Mesenchymal stem cell (in vitro differentiated cells and primary cell): Measurements from ENCODE around the gene PWP1.

Experiments used
- DNase-seq: peaks from one replicate; pipeline ENCODE4 v3.0.0-alpha.2; 2013
- H2AFZ ChIP-seq: one replicate; pipeline ENCODE4 v1.6.1; 2013; ENCODE audit warnings: low read depth, mild to moderate bottlenecking, control low read depth, inconsistent platforms, low read length, moderate library complexity
- H2AK5ac ChIP-seq: 2 replicates; pipeline ENCODE4 v1.6.1; 2013; ENCODE audit warnings: low read length, moderate library complexity, mild to moderate bottlenecking, inconsistent platforms; ENCODE audit not compliant: severe bottlenecking
- H2BK120ac ChIP-seq: one replicate; pipeline ENCODE4 v1.6.1; 2013; ENCODE audit warnings: low read depth, mild to moderate bottlenecking, inconsistent platforms, low read length, moderate library complexity
- H2BK12ac ChIP-seq, 2 experiments: one replicate each; pipeline ENCODE4 v1.6.1; 2013; ENCODE audit warnings: inconsistent platforms in 2 of 2, low read length in 2 of 2, mild to moderate bottlenecking in 2 of 2, moderate library complexity in 2 of 2, control low read depth in 1 of 2
- H2BK15ac ChIP-seq: one replicate; pipeline ENCODE4 v1.6.1; 2013; ENCODE audit warnings: mild to moderate bottlenecking, low read depth, inconsistent platforms; ENCODE audit not compliant: poor library complexity, severe bottlenecking
- H2BK5ac ChIP-seq: 2 replicates; pipeline ENCODE4 v1.6.1; 2013; ENCODE audit warnings: low read depth, mild to moderate bottlenecking, low read length, control low read depth, inconsistent platforms; ENCODE audit not compliant: poor library complexity, severe bottlenecking
- H3K14ac ChIP-seq, 2 experiments: one replicate each; pipeline ENCODE4 v1.6.1; 2013; ENCODE audit warnings: inconsistent platforms in 2 of 2, low read length in 2 of 2, control low read depth in 1 of 2, mild to moderate bottlenecking in 1 of 2, moderate library complexity in 1 of 2
- H3K18ac ChIP-seq, 2 experiments: one replicate each; pipeline ENCODE4 v1.6.1; 2013; ENCODE audit warnings: inconsistent platforms in 2 of 2, low read length in 2 of 2, control low read depth in 1 of 2, low read depth in 1 of 2, mild to moderate bottlenecking in 1 of 2
- H3K23ac ChIP-seq, 2 experiments: one replicate each; pipeline ENCODE4 v1.6.1; 2013; ENCODE audit warnings: inconsistent platforms in 2 of 2, low read length in 2 of 2, mild to moderate bottlenecking in 2 of 2, moderate library complexity in 2 of 2, control low read depth in 1 of 2
- H3K27ac ChIP-seq: 2 replicates; pipeline ENCODE4 v1.5.1; 2013; ENCODE audit warnings: mild to moderate bottlenecking, moderate library complexity, low read length, control low read depth, inconsistent platforms; ENCODE audit not compliant: poor library complexity, severe bottlenecking
- H3K27me3 ChIP-seq, 2 experiments: 2 replicates each; pipeline versions ENCODE4 v1.6.1 to v1.7.0; 2013; ENCODE audit warnings: low read length in 2 of 2, mild to moderate bottlenecking in 2 of 2, moderate library complexity in 2 of 2, control low read depth in 1 of 2, inconsistent platforms in 1 of 2; ENCODE audit not compliant: control insufficient read depth in 1 of 2, insufficient read depth in 1 of 2
- H3K36me3 ChIP-seq, 2 experiments: 2 replicates each; pipeline versions ENCODE4 v1.6.1 to v1.7.0; 2013; ENCODE audit warnings: low read length in 2 of 2, control low read depth in 1 of 2, inconsistent platforms in 1 of 2, low read depth in 1 of 2, mild to moderate bottlenecking in 1 of 2; ENCODE audit not compliant: insufficient read depth in 2 of 2, control insufficient read depth in 1 of 2
- H3K4ac ChIP-seq, 2 experiments: one replicate each; pipeline ENCODE4 v1.6.1; 2013; ENCODE audit warnings: inconsistent platforms in 2 of 2, low read length in 2 of 2, mild to moderate bottlenecking in 2 of 2, moderate library complexity in 2 of 2, control low read depth in 1 of 2, low read depth in 1 of 2
- H3K4me1 ChIP-seq: 2 replicates; pipeline ENCODE4 v1.6.1; 2013; ENCODE audit warnings: low read depth, low read length, control low read depth; ENCODE audit not compliant: control insufficient read depth, insufficient read depth
- H3K4me2 ChIP-seq: 2 replicates; pipeline ENCODE4 v1.6.1; 2013; ENCODE audit warnings: low read length, mild to moderate bottlenecking, inconsistent platforms; ENCODE audit not compliant: poor library complexity, severe bottlenecking
- H3K4me3 ChIP-seq, 2 experiments: 2 replicates each; pipeline versions ENCODE4 v1.5.1 to v1.7.0; 2013; ENCODE audit warnings: low read length in 2 of 2, mild to moderate bottlenecking in 2 of 2, control low read depth in 1 of 2, low read depth in 1 of 2; ENCODE audit not compliant: insufficient read depth in 1 of 2
- H3K79me1 ChIP-seq: replicated peaks from 2 replicates; pipeline ENCODE4 v1.6.1; 2013; ENCODE audit warnings: mild to moderate bottlenecking, control low read depth, low read length, inconsistent platforms; ENCODE audit not compliant: poor library complexity, severe bottlenecking
- H3K9ac ChIP-seq: 2 replicates; pipeline ENCODE4 v1.7.0; 2013; ENCODE audit warnings: mild to moderate bottlenecking, low read length, moderate library complexity
- H3K9me3 ChIP-seq: 2 replicates; pipeline ENCODE4 v1.7.0; 2013; ENCODE audit warnings: mild to moderate bottlenecking, low read length; ENCODE audit not compliant: control insufficient read depth
- H4K8ac ChIP-seq: one replicate; pipeline ENCODE4 v1.6.1; 2013; ENCODE audit warnings: inconsistent platforms, mild to moderate bottlenecking, low read length, moderate library complexity
- H4K91ac ChIP-seq: one replicate; pipeline ENCODE4 v1.6.1; 2013; ENCODE audit warnings: mild to moderate bottlenecking, low read length, inconsistent platforms
- WGBS: methylation state at CpG from one replicate; pipeline ENCODE4 v1.1.7; 2013; ENCODE audit warnings: mixed read lengths; 5-methylcytosine and 5-hydroxymethylcytosine counted together

PWP1 gene

GRCh38 chr12:107657133-107657532 lies 28.5 kb upstream of the PWP1 start:
- Histone ChIP-seq H3K4me2 (no peak overlapping the region), H3K4me3 (no peak overlapping the region), H3K36me3 (no peaks in the 10 kb centered on the region), H2BK120ac (no peak overlapping the region), H2AK5ac (no peak overlapping the region), H2BK12ac (no peak overlapping the region), H3K9me3 (no peaks in the 10 kb centered on the region), H3K27me3 (peaks cover 0 to 4% of the 10 kb centered on the region in 2 experiments), H4K91ac (no peak overlapping the region), H3K27ac (no peak overlapping the region), H2BK5ac (no peak overlapping the region), H3K9ac (no peak overlapping the region), H3K4me1 (no peaks in the 10 kb centered on the region), H3K23ac (no peak overlapping the region), H4K8ac (no peak overlapping the region), H2BK15ac (no peak overlapping the region), H2AFZ (no peak overlapping the region), H3K4ac (no peak overlapping the region), H3K79me1 (no peaks in the 10 kb centered on the region), H3K14ac (no peak overlapping the region), H3K18ac (no peak overlapping the region)
- WGBS: 94% methylated on average over 4 of the region's 4 CpGs
- no peak for DNase-seq

GRCh38 chr12:107657621-107658020 lies 28.0 kb upstream of the PWP1 start:
- Histone ChIP-seq H4K8ac (no peak overlapping the region), H2AK5ac (no peak overlapping the region), H3K9ac (no peak overlapping the region), H3K14ac (no peak overlapping the region), H3K4ac (no peak overlapping the region), H2BK15ac (no peak overlapping the region), H3K9me3 (no peaks in the 10 kb centered on the region), H3K18ac (no peak overlapping the region), H4K91ac (no peak overlapping the region), H2BK12ac (no peak overlapping the region), H3K4me3 (no peak overlapping the region), H3K79me1 (no peaks in the 10 kb centered on the region), H3K36me3 (no peaks in the 10 kb centered on the region), H2BK120ac (no peak overlapping the region), H3K4me2 (no peak overlapping the region), H3K27me3 (peaks cover 0 to 9% of the 10 kb centered on the region in 2 experiments), H3K27ac (no peak overlapping the region), H2BK5ac (no peak overlapping the region), H3K23ac (no peak overlapping the region), H2AFZ (no peak overlapping the region), H3K4me1 (no peaks in the 10 kb centered on the region)
- DNase-seq: no peak
- 84% methylated on average over 9 of the region's 9 CpGs for WGBS

GRCh38 chr12:107660235-107660634 lies 25.4 kb upstream of the PWP1 start:
- H4K8ac ChIP-seq: no peak overlapping the region
- WGBS: 65% methylated on average over 8 of the region's 8 CpGs
- no peak overlapping the region for H2BK12ac ChIP-seq
- no peak overlapping the region for H2AFZ ChIP-seq
- no peaks in the 10 kb centered on the region for H3K36me3 ChIP-seq
- no peak overlapping the region for H3K14ac ChIP-seq
- H2BK5ac ChIP-seq: no peak overlapping the region
- H3K4me2 ChIP-seq: no peak overlapping the region
- no peak overlapping the region for H3K18ac ChIP-seq
- no peak overlapping the region for H2BK15ac ChIP-seq
- no peak overlapping the region for H3K9ac ChIP-seq
- no peak overlapping the region for H2BK120ac ChIP-seq
- H3K4me3 ChIP-seq: no peak overlapping the region
- no peak overlapping the region for H3K27ac ChIP-seq
- H2AK5ac ChIP-seq: no peak overlapping the region
- H3K23ac ChIP-seq: no peak overlapping the region
- H3K27me3 ChIP-seq: peaks cover 0 to 22% of the 10 kb centered on the region in 2 experiments
- H3K4ac ChIP-seq: no peak overlapping the region
- H4K91ac ChIP-seq: no peak overlapping the region
- H3K4me1 ChIP-seq: no peaks in the 10 kb centered on the region
- H3K79me1 ChIP-seq: no peaks in the 10 kb centered on the region
- no peak for DNase-seq
- H3K9me3 ChIP-seq: no peaks in the 10 kb centered on the region

GRCh38 chr12:107660861-107661415 lies 24.7 kb upstream of the PWP1 start:
- Histone ChIP-seq H2BK12ac (no peak overlapping the region), H3K9me3 (no peaks in the 10 kb centered on the region), H3K27ac (no peak overlapping the region), H4K8ac (no peak overlapping the region), H3K14ac (no peak overlapping the region), H2AK5ac (no peak overlapping the region), H4K91ac (no peak overlapping the region), H3K18ac (no peak overlapping the region), H3K4ac (no peak overlapping the region), H3K27me3 (peaks cover 0 to 28% of the 10 kb centered on the region in 2 experiments), H3K79me1 (no peaks in the 10 kb centered on the region), H2BK5ac (no peak overlapping the region), H2AFZ (no peak overlapping the region), H3K4me3 (no peak overlapping the region), H3K9ac (no peak overlapping the region), H2BK15ac (no peak overlapping the region), H2BK120ac (no peak overlapping the region), H3K23ac (no peak overlapping the region), H3K36me3 (no peaks in the 10 kb centered on the region), H3K4me1 (no peaks in the 10 kb centered on the region), H3K4me2 (no peak overlapping the region)
- WGBS: 71% methylated on average over 12 of the region's 12 CpGs
- DNase-seq: no peak
